Body of pancreas (tissue), 4 donors: ENCODE data around the gene PLPPR1. TPM values are rescaled to one million over a fixed set of nuclear protein-coding genes. Genes with fewer than 3 reads are reported as not detected.

Experiments used
- ATAC-seq: fragments of 150-250 bp; one replicate; pipeline ENCODE4 v1.9.1; 2016
- DNase-seq, 4 donors: peaks; one replicate each; pipeline ENCODE4 v3.0.0-alpha.2; 2019
- H3K27ac ChIP-seq, 4 donors: fragments of 200-600 bp; sonication (generic); 1 replicate in 3 of 4; 2 replicates in 1 of 4; pipeline versions ENCODE4 v1.5.1 to v1.6.1; 2016 to 2019; ENCODE audit warnings: mild to moderate bottlenecking in 1 of 4, mixed read lengths in 1 of 4, moderate library complexity in 1 of 4
- H3K27me3 ChIP-seq, 2 donors: fragments of 200-600 bp; sonication (generic); one replicate each; pipeline ENCODE4 v1.6.0; 2016; ENCODE audit warnings: mild to moderate bottlenecking in 1 of 2
- H3K36me3 ChIP-seq, 2 donors: fragments of 200-600 bp; sonication (generic); replicated peaks in 1 of 2; 2 replicates each; pipeline ENCODE4 v1.5.1; 2016; ENCODE audit warnings: low read depth in 2 of 2; ENCODE audit not compliant: insufficient read depth in 1 of 2
- H3K4me1 ChIP-seq: fragments of 200-600 bp; sonication (generic); one replicate; pipeline ENCODE4 v1.6.0; 2016
- H3K4me3 ChIP-seq, 2 donors: fragments of 200-600 bp; sonication (generic); 1 replicate in 1 of 2; 2 replicates in 1 of 2; pipeline ENCODE4 v1.5.1; 2016 to 2019
- H3K9me3 ChIP-seq, 3 donors: fragments of 200-600 bp; sonication (generic); 1 replicate in 2 of 3; 2 replicates in 1 of 3; pipeline ENCODE4 v1.5.1; 2016
- POLR2A ChIP-seq, 3 donors: fragments of 450-650 bp; IDR thresholded peaks; one replicate each; pipeline ENCODE4 v1.6.1; 2016; ENCODE audit warnings: antibody characterized with exemption in 3 of 3, mild to moderate bottlenecking in 2 of 3
- WGBS, 2 donors: methylation state at CpG; one replicate each; pipeline ENCODE4 v1.1.5; 2017; 5-methylcytosine and 5-hydroxymethylcytosine counted together
- intact Hi-C: fragments of 100-400 bp; cut with DNase I; formaldehyde crosslinking; loops from one replicate; pipeline ENCODE4 v1.15.1; 2023
- small RNA-seq: library from RNA; depleted of rRNA; stranded (forward); fragments of <200 nt; gene quantifications from one replicate; pipeline ENCODE3, GENCODE V24; 2016
- total RNA-seq, 2 donors: library from RNA; depleted of rRNA; stranded (reverse); fragments of >200 nt; gene quantifications; one replicate each; pipeline ENCODE4 v1.1.0, GENCODE V29; 2016
- TF ChIP-seq, protein P1 (sequence below), 7 experiments: fragments of 450-650 bp in 4 of 7; fragments of 200-600 bp in 3 of 7; sonication (generic) in 3 of 7; IDR thresholded peaks; one replicate each; pipeline ENCODE4 v1.5.1; 2016 to 2019; ENCODE audit warnings: antibody characterized with exemption in 7 of 7

PLPPR1 gene
- total RNA-seq, 2 donors from 2014 or later, result 0.26 TPM; not detected in 1

- intact Hi-C loops, result no loop called here
- Histone ChIP-seq H3K4me1 (peaks cover 5% of the 10 kb centered on the region), H3K36me3 (no peaks in the 10 kb centered on the region), H3K4me3 (no peak overlapping the region), H3K27me3 (no peaks in the 10 kb centered on the region), H3K27ac (no peak overlapping the region), H3K9me3 (no peaks in the 10 kb centered on the region)
- 83 to 93% methylated on average over 3 of the region's 3 CpGs for WGBS, 2 donors
- ATAC-seq (no peak), DNase-seq (no peak)
- TF ChIP-seq, protein P1, sequence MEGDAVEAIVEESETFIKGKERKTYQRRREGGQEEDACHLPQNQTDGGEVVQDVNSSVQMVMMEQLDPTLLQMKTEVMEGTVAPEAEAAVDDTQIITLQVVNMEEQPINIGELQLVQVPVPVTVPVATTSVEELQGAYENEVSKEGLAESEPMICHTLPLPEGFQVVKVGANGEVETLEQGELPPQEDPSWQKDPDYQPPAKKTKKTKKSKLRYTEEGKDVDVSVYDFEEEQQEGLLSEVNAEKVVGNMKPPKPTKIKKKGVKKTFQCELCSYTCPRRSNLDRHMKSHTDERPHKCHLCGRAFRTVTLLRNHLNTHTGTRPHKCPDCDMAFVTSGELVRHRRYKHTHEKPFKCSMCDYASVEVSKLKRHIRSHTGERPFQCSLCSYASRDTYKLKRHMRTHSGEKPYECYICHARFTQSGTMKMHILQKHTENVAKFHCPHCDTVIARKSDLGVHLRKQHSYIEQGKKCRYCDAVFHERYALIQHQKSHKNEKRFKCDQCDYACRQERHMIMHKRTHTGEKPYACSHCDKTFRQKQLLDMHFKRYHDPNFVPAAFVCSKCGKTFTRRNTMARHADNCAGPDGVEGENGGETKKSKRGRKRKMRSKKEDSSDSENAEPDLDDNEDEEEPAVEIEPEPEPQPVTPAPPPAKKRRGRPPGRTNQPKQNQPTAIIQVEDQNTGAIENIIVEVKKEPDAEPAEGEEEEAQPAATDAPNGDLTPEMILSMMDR (IDR thresholded peaks at IDR 0.05), result no peak
- TF ChIP-seq POLR2A (IDR thresholded peaks at IDR 0.05), result no peak
Measured at GRCh38 chr9:101371813-101372212, 343.3 kb downstream of the PLPPR1 start.

DNA sequence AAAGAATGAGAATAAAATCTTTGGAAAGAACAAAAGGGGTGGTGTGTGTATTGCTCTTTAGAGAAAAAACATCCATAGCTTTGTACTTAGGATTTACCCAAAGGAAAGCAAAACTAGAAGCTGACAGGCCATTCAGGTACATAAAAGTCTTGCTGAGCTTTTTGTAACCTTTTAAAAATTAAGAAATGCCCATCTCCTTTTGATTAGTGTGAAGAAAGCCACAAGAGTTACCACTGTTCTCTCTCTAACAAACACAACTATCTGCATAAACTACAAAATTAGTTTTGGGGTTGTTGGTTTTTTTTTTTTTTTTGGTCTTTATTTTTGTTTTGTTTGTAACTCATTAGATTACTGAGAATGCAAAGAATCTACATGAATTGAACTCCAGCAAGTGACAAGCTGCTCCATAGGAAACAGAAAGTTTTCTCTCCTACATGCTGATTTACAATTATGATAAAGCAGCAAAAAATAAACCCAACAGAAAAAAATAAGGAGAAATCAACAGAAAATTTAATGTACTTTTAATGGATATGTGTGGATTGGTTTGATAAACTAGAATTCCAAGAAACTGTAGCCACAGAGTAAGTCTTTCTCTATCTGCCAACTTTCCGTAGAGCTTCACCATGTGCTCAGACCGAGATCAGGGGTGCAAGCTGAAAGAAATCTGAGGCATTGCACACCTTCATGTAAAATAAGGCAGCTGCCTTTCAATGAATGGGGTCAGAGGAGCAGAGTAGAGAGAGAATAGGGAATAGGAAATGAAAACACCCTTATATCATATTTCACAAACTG is 344.0 kb downstream of the PLPPR1 start:
- Histone ChIP-seq H3K27ac (no peak overlapping the region), H3K36me3 (no peaks in the 10 kb centered on the region), H3K27me3 (no peaks in the 10 kb centered on the region), H3K4me1 (no peaks in the 10 kb centered on the region), H3K9me3 (no peaks in the 10 kb centered on the region), H3K4me3 (no peak overlapping the region)
- ATAC-seq (no peak), DNase-seq (no peak)
- intact Hi-C loops, result no loop called here
- TF ChIP-seq POLR2A (IDR thresholded peaks at IDR 0.05), result no peak
- TF ChIP-seq, protein P1 (IDR thresholded peaks at IDR 0.05), result no peak
- 76 to 80% methylated on average over 2 of the region's 2 CpGs for WGBS, 2 donors

Small RNA genes lying within 50 kb of the gene (small RNA-seq; reads per million reads assigned to genes)
- gene RF00322, result not detected
